ENCODE results near the gene KLF3. TPM values are rescaled to one million over a fixed set of nuclear protein-coding genes. Genes with fewer than 3 reads are reported as not detected.

KLF3 gene
- total and polyA plus RNA-seq, 4 donors = 14.7 to 53.6 (median 39.2) TPM

DNA sequence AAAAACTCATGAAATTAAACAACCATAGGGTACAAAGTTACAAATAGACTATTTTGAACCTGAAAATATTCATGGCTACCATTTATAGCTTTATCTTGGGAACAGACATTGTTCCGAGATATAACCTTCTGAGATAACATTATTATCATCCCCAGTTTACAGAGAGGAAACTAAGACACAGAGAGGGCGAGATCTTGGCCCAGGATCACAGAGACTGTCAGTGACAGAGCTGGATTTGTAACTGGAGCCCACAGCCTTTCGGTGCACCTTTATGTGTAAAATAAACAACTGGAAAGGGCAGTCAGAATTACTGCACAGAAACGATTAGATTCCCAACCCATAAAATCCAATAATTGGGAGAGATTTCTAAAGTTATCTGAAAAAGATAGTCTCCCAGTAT, 28.4 kb downstream of the KLF3 start:
- Histone ChIP-seq H3K4me3 (no peak overlapping the region), H3K4me1 (ENCODE audit: control insufficient read depth in 5 of 5, insufficient read depth in 5 of 5, low read length in 5 of 5) (peaks cover 5 to 21% (median 12%) of the 10 kb centered on the region in 5 donors), H3K27me3 (ENCODE audit: control insufficient read depth in 3 of 3, insufficient read depth in 3 of 3, low read length in 2 of 3) (no peaks in the 10 kb centered on the region), H3K36me3 (ENCODE audit: control insufficient read depth in 4 of 4, insufficient read depth in 4 of 4, low read length in 4 of 4) (peaks cover 28 to 63% (median 49%) of the 10 kb centered on the region in 4 donors), H3K27ac (ENCODE audit: low read depth in 1 of 2, low read length in 1 of 2) (no peak overlapping the region), H3K9me3 (ENCODE audit: control insufficient read depth in 4 of 4, insufficient read depth in 3 of 4, low read length in 3 of 4) (no peaks in the 10 kb centered on the region), H3K9ac (ENCODE audit: insufficient read depth in 1 of 2, low read length in 2 of 2) (no peak overlapping the region)
- 63 to 78% methylated on average over 4 of the region's 4 CpGs for whole genome bisulfite sequencing, 2 donors
- TF ChIP-seq CTCF (IDR thresholded peaks at IDR 0.05; ENCODE audit: control extremely low read depth, extremely low read depth) = no peak
- ATAC-seq (ENCODE audit: insufficient read depth, low FRiP score) (no peak), DNase-seq (no peak)

DNA sequence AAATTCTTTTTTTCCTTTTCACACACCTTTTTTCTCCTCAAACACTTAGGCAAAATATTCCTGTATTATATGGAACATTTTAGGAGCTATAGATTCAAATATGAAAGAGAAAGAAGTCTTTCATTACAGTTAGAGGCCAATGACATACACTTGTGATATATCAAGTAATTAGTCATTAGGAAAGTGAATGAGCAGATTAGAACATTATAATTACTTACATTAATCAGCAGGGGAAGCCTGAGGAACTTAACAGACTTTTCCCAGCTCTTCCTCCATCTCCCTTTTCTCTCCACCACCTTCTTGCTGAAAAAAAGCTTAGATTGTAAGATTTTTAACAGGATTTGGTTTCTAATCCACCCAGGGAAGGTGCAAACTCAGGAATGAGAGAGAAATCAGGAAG, 29.6 kb downstream of the KLF3 start:
- no peak for TF ChIP-seq CTCF (IDR thresholded peaks at IDR 0.05; ENCODE audit: control extremely low read depth, extremely low read depth)
- Histone ChIP-seq H3K9ac (ENCODE audit: insufficient read depth in 1 of 2, low read length in 2 of 2) (no peak overlapping the region), H3K27me3 (ENCODE audit: control insufficient read depth in 3 of 3, insufficient read depth in 3 of 3, low read length in 2 of 3) (no peaks in the 10 kb centered on the region), H3K4me3 (no peak overlapping the region), H3K4me1 (ENCODE audit: control insufficient read depth in 5 of 5, insufficient read depth in 5 of 5, low read length in 5 of 5) (peaks cover 5 to 21% (median 12%) of the 10 kb centered on the region in 5 donors), H3K27ac (ENCODE audit: low read depth in 1 of 2, low read length in 1 of 2) (no peak overlapping the region), H3K9me3 (ENCODE audit: control insufficient read depth in 4 of 4, insufficient read depth in 3 of 4, low read length in 3 of 4) (peaks cover 0 to 2% (median 0%) of the 10 kb centered on the region in 4 donors), H3K36me3 (ENCODE audit: control insufficient read depth in 4 of 4, insufficient read depth in 4 of 4, low read length in 4 of 4) (peaks cover 31 to 67% (median 53%) of the 10 kb centered on the region in 4 donors)
- DNase-seq (no peak), ATAC-seq (ENCODE audit: insufficient read depth, low FRiP score) (no peak)

DNA sequence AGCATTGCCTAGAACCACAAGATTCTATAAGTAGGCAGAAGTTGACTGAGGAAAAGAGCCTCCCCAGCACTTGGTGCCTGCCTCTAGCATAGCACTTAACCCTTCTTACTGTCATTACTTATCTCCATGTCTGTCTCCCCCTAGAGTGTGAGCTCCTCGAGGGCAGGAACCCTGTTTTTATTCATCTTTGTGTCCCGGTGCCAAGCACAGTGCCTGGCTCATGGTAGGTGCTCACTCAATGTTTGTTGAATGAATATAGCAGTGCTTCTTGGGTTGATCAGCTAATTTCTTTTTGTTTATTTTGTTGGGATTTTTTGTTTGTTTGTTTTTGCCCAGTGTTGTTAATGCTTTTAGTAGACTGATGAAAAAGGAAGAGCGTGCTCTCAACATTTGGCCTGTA, 30.3 kb downstream of the KLF3 start:
- H3K4me3 ChIP-seq = no peak overlapping the region
- H3K9me3 ChIP-seq (ENCODE audit: control insufficient read depth in 4 of 4, insufficient read depth in 3 of 4, low read length in 3 of 4) = peaks cover 0 to 2% (median 0%) of the 10 kb centered on the region in 4 donors
- H3K4me1 ChIP-seq (ENCODE audit: control insufficient read depth in 5 of 5, insufficient read depth in 5 of 5, low read length in 5 of 5) = peaks cover 4 to 16% (median 12%) of the 10 kb centered on the region in 5 donors
- DNase-seq (no peak), ATAC-seq (ENCODE audit: insufficient read depth, low FRiP score) (no peak)
- H3K27ac ChIP-seq (ENCODE audit: low read depth in 1 of 2, low read length in 1 of 2) = no peak overlapping the region
- H3K9ac ChIP-seq (ENCODE audit: insufficient read depth in 1 of 2, low read length in 2 of 2) = no peak overlapping the region
- 88 to 99% methylated on average over 3 of the region's 3 CpGs for WGBS, 2 donors
- no peak for TF ChIP-seq CTCF (IDR thresholded peaks at IDR 0.05; ENCODE audit: control extremely low read depth, extremely low read depth)
- H3K27me3 ChIP-seq (ENCODE audit: control insufficient read depth in 3 of 3, insufficient read depth in 3 of 3, low read length in 2 of 3) = no peaks in the 10 kb centered on the region
- H3K36me3 ChIP-seq (ENCODE audit: control insufficient read depth in 4 of 4, insufficient read depth in 4 of 4, low read length in 4 of 4) = peaks cover 25 to 62% (median 48%) of the 10 kb centered on the region in 4 donors

GRCh38 chr4:38695809-38696208, 31.8 kb downstream of the KLF3 start:
- Histone ChIP-seq H3K36me3 (ENCODE audit: control insufficient read depth in 4 of 4, insufficient read depth in 4 of 4, low read length in 4 of 4) (peaks cover 18 to 47% (median 34%) of the 10 kb centered on the region in 4 donors), H3K9me3 (ENCODE audit: control insufficient read depth in 4 of 4, insufficient read depth in 3 of 4, low read length in 3 of 4) (peaks cover 0 to 2% (median 0%) of the 10 kb centered on the region in 4 donors), H3K9ac (ENCODE audit: insufficient read depth in 1 of 2, low read length in 2 of 2) (no peak overlapping the region), H3K27me3 (ENCODE audit: control insufficient read depth in 3 of 3, insufficient read depth in 3 of 3, low read length in 2 of 3) (no peaks in the 10 kb centered on the region), H3K27ac (ENCODE audit: low read depth in 1 of 2, low read length in 1 of 2) (no peak overlapping the region), H3K4me1 (ENCODE audit: control insufficient read depth in 5 of 5, insufficient read depth in 5 of 5, low read length in 5 of 5) (peaks cover 4 to 16% (median 12%) of the 10 kb centered on the region in 5 donors), H3K4me3 (no peak overlapping the region)
- no peak for TF ChIP-seq CTCF (IDR thresholded peaks at IDR 0.05; ENCODE audit: control extremely low read depth, extremely low read depth)
- no peak for ATAC-seq (ENCODE audit: insufficient read depth, low FRiP score)
- 80 to 81% methylated on average over 3 of the region's 3 CpGs for whole genome bisulfite sequencing, 2 donors
- DNase-seq = no peak

Measured in lung (tissue), 12 donors.